Renal cortical epithelial cell (primary cell): Measurements from ENCODE around the gene LEFTY1. TPM values are rescaled to one million over a fixed set of nuclear protein-coding genes. Genes with fewer than 3 reads are reported as not detected.
"Not testable (repeated sequence)": the region's sequence is repeated elsewhere in the genome, so short reads cannot be mapped to it uniquely, and the experiment has no call there.

Experiments used
- DNase-seq: peaks from one replicate; pipeline ENCODE4 v3.0.0-alpha.2; 2011; ENCODE audit warnings: low read depth
- total RNA-seq: library from RNA; depleted of rRNA; stranded (reverse); fragments of >200 nt; gene quantifications from 2 replicates; pipeline ENCODE4 v1.2.3, GENCODE V29; 2014

The LEFTY1 gene, protein sequence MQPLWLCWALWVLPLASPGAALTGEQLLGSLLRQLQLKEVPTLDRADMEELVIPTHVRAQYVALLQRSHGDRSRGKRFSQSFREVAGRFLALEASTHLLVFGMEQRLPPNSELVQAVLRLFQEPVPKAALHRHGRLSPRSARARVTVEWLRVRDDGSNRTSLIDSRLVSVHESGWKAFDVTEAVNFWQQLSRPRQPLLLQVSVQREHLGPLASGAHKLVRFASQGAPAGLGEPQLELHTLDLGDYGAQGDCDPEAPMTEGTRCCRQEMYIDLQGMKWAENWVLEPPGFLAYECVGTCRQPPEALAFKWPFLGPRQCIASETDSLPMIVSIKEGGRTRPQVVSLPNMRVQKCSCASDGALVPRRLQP
- 0.15 TPM in 1 of 2 replicates, not detected in the other for total RNA-seq

DNA sequence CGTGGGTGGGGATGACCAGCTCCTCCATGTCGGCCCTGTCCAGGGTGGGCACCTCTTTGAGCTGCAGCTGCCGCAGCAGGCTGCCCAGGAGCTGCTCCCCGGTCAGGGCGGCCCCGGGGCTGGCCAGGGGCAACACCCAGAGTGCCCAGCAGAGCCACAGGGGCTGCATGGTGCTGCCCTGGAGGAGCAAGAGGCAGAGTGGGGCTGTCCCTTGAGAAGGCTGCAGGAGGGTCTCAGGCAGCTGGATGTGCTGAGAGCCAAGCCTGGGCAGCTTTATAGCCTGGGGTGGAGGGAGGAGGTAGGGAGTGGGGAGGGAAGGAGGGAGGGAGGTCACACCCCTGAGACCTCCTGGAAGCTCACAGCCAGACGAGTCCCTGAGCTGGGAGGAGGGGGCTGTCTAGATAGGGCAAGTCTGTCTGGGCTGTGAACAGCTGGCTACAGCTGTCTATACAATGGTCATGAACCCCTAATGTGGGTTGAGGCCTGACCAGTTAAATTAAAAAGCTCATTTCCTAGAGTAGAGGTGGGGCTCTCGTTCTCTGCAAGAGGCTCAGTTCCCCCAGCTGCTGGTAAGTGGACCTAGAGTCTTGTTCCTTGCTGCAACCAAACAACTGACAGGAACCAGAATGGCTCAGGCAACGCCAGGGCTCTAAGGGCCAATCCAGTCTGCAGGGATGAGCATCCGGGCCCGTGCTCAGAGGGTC is at the start of gene LEFTY1:
Gene LEFTY1, minus strand, starts transcription at position 249 of the 704 bp plus-strand sequence. Its CDS starts 80 bp downstream, at position 169.
- DNase-seq, result no peak

DNA sequence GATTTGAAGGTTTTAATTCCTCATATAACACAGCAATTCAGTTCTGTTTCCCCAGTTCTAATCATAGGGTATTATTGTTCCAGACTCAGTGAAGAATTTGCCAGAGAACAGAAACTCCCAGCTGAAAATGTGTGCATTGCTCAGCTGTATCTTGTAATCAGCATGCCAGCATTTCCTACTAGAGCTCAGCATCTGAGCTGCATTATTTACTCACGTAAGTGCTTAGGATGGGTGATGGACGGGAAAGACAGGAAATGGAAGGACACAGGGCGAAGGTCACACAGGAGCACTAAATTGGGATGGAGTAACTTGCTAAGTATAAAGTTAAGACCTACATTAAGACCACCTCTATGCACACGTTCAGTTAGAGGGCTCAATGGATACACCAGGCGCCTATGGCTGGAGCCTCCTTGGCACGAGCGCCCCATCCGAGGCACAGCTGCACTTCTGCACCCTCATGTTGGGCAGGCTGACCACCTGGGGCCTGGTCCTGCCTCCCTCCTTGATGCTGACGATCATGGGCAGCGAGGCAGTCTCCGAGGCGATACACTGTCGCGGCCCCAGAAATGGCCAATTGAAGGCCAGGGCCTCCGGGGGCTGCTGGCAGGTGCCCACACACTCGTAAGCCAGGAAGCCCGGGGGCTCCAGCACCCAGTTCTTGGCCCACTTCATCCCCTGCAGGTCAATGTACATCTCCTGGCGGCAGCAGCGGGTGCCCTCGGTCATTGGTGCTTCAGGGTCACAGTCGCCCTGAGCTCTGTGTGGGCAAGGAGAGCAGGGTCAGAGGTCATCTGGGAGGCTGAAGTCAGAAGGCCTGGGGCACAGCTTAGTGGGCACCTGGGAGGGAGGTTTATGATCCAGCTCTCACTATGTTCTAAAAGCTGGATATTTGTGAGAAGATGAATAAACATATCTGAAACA is 48.4 kb upstream of the LEFTY1 start:
- no peak for DNase-seq

DNA sequence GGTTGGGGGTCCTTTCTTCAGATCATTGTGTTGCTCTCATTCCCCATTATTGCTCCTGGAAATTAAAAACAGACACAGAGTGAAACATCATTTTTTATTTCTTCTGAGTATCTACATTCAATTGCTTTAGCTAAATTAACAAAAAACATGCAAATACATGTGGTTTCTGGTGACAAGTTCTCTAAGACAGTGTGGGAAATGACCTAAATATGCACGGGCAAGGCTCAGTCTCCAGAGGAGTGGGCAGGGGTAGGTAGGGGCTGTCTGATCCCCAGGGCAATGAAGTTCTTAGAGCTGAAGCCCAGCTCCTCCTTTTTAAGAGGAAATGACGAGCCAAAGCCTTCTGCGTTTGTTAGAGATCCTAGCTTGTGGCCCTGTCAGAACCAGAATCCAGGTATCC is 47.6 kb upstream of the LEFTY1 start:
- DNase-seq, result no peak

DNA sequence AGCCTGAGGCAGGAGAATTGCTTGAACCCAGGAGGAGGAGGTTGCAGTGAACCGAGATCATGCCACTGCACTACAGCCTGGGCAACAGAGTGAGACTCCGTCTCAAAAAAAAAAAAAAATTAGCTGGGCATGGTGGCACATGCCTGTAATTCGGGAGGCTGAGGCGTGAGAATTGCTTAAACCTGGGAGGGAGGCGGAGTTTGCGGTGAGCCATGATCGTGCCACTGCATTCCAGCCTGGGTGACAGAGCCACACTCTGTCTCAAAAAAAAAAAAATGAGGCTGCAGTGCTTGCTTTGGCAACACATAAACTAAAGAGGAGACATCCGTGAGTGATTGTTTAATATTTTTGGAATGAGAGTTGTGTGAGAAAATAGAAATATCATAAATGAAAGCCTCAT is 47.1 kb upstream of the LEFTY1 start:
- DNase-seq, result not testable (repeated sequence)

DNA sequence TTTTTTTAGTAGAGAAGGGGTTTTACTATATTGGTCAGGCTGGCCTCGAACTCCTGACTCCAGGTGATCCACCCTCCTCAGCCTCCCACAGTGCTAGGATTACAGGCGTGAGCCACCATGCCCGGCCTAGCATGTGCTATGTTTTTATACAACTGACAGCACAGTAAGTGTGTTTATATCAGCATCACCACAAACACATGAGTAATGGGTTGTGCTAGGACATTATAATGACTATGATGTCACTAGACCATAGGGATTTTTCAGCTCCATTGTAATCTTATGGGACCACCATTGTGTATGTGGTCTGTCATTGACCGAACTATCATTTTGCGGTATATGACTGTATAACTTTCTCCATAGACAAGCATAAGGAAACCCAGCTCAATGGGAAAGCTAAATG is 45.8 kb upstream of the LEFTY1 start:
- no peak for DNase-seq

DNA sequence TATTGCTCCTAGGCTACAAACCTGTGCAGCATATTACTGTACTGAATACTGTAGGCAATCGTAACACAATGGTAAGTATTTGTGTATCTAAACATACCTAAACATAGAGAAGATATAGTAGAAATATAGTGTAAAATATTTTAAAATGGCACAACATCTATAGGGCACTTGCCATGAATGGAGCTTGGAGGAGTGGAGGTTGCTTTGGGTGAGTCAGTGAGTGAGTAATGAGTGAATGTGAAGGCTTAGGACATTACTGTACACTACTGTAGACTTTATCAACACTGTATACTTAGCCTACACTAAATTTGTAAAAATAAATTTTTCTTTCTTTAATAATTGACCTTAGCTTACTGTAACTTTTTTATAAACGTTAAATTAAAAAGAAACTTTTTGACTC is 44.1 kb upstream of the LEFTY1 start:
- DNase-seq, result peak; percentile 33

DNA sequence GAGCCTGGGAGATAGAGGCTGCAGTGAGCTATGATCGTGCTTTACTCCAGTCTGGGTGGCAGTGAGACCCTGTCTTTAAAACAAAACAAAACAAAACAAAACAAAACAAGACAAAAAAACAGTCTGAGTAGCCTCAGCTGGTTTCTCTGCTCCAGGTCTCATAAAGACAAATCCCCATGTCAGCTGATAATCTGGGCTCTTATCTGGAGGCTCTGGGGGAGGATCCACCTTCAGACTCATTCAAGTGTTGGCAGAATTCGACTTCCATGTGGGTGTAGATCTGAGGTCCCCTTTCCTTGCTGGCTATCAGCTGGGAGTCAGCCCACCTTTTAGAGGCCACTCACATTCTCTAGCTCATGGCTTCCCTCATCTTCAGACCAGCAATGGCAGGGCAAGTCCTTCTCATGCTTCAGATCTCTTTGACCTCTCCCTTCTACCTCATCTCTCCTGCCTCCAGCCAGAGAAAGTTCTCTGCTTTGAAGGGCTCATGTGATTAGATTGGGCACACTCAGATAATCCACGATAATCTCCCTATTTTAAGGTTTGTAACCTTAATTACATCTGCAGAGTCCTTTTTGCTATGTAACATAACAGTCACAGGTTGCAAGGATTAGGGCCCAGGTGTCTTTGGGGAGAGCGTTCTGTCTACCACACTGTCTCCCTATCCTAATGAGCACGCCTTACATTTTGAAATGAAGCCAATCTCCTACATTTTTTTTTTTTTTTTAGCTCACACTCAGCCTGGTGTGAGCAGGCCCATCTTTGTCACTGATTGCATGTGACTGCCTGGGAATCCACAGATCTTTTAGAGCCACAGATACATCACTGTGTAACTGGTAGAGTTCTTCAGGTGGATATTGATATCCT is 42.6 kb upstream of the LEFTY1 start:
- DNase-seq, result no peak

DNA sequence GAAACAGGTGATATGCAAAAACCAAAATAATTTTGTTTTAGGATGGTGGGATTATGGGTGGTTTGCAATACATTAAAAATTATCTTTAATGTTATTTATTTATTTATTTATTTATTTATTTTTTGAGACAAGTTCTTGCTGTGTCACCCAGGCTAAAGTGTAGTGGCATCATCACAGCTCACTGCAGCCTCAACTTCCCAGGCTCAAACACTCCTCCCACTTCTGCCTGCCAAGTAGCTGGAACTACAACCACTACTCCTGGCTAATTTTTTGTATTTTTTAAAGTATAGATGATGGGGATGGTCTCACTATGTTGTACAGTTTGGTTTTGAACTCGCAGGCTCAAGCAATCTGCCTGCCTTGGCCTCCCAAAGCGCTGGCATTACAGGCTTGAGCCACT is 41.6 kb upstream of the LEFTY1 start:
- no peak for DNase-seq

DNA sequence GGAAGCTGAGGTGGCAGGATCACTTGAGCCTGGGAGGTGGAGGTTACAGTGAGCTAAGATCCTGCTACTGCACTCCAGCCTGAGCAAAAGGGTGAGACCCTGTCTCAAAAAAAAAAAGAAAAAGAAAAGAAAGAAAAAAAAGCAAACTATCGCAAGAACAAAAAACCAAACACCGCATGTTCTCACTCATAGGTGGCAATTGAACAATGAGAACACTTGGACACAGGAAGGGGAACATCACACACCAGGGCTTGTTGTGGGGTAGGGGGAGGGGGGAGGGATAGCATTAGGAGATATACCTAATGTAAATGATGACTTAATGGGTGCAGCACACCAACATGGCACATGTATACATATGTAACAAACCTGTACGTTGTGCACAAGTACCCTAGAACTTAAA is 40.5 kb upstream of the LEFTY1 start:
- not testable (repeated sequence) for DNase-seq

DNA sequence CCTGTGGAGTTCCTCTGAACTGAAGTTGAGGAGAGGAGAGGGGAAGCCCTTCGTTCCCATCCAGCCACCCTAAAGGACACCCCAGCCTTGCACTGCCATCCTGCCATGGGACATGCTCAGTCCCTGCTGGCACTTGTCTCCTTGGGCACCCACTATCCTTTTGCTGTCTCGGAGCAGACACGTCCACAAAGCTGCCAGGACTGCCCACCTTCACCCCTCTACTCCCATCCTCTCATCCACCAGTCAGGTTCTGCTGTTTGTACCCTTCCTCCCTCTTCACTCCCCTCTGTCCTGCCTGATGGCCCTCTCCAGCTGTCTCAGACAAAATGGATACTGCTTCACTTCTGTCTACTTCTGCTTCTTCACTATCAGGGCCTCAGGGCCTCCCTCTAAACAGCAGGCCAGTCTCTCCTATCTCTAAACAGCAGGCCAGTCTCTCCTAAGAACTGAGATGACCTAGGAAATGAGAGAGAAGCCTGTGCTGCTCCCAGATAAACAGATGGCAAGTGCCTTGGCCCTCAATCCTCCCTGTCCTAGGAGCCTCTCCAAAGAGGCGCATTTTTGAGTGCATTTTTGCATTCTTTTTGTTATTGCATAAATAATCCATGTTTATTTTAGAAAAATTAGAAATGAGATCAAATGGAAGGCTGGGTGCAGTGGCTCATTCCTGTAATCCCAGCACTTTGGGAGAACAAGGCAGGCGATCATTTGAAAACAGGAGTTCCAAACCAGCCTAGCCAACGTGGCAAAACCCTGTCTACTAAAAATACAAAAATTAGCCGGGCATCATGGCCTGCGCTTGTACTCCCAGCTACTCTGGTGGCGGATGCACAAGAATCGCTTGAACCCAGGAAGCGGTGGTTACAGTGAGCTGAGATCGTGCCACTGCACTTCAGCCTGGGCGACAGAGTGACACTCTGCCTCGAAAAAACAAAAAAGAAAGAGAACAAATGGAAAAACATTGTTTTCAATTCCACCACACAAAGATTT is 39.5 kb upstream of the LEFTY1 start:
- DNase-seq, result no peak

DNA sequence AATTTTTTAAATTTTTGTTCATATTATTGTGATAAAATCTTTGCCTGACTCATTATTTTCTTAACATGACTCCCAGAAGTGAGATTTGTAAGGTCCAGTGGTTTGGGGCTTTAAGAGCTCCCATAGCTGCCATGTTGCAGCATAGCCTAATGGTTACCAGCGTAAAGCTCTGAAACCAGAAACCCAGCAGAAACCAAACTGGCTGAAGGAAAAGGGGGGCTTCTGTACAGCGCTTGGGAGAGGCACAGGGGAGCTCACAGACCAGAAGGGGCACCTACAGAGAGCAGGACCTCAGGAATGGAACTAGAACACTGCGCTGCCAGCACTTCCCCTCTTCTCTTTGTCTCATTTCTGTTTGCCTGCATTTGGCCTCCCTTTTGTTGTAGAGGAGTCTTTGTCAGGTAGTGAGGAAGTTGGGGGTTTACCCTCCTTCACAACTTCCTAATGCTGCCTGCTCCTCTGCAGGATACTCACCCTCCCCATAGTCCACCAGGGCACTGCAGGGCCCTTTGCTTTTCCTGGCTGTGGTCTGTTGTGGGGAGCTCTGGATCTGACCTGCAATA is 37.7 kb upstream of the LEFTY1 start:
- DNase-seq, result no peak

DNA sequence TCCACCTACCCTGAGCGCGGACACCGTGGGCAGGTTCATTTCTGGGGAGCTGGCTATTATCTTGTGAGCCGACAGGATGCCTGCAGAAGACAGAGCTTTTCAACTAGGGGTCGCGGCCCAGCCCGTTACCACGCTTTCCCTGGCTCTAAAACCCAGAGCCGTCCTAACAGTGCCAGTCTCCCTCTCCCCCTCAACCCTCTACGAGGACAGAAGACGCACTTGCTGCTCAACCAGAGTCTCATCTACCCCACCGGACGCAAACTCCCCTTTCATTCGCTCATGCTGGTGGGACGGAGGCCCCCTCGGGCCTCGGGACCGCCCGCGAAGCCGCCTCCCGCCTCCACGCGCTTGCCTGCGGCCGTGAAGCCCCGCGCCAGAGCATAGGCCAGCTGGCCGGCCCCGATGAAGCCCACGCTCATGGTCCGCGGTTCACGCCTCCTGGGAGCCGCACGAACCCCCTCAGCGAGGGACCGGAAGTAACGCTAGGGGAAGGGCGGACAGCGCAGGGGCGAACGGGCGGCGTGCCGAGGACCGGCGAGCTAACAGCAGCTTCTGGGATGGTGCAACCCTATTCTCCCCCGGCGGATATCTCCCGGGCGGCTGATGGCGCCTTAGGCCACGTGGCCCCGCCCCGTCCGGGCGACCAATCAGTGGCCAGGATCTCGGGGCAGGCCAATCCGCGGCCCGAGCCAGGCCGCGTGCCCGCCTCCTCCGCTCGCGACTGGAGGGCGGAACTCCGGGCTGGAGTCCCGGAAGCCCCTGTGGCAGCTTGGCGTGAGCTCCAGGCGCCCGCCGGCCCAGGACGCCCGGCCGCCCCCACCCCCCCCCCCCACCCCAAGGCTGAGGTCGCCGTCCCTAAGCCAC is 35.0 kb upstream of the LEFTY1 start, which contains the start of gene PYCR2:
Gene PYCR2, minus strand, starts transcription at position 559 of the 864 bp plus-strand sequence. Its CDS starts 140 bp downstream, at position 419.
- peak; percentile 84 for DNase-seq

DNA sequence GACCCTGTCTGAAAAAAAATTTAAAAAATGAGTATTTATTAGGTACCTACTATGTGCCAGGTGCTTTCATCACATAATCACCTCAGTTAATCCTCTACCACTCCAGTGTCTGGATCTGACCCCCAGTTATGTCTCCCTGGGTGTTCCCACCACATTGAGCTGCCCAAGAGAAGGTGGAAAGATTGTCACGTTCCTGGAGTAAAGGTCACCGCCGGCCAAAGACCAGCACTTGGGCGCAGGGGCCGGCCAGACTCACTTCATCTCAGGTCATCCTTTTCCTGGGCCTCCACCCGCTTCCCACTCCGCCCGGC is 34.4 kb upstream of the LEFTY1 start:
- DNase-seq, result no peak

DNA sequence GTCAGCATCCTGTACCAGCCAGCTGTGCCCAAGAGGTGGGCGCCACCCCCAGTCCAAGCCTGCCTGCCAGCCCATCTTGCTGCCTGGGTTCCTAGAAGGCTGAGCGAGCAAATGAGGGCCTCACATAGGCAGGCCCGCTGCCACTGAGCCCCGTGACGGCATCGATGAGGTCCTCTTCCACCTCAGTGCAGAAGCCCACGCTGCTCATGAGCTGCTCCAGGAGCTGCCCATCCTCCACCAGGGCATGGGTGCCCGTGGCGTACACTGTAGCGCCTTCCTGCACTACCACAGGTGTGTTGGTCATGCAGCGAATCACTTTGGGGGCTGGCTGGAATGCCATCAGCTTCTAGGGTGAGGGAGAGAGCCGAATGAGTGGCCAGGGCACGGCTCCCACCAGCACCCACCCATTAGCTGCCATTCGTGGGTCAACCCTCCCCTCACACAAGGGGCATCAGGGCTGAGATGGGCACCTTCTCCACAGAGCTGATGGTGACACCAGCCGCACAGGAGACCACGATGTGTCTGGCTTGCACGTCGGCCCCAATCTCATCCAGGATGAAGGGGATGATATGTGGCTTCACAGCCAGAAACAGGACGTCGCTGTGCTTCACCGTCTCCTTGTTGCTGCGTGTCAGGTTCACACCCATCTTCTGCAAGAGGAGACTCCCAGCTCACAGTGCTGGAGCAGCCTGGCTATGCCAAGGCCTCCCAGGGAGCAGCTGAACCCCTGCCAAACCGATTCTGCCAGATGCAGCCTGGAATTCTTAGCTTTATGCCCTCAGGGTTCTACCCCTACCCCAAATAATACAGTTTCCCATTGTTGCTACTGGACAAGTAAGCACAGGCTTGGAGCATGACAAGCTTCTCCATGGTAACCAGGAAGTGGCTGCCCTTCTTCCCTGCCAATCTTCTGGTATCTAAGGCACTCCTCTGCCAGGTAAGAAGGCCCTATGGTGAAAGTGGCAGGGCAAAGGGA is 33.1 kb upstream of the LEFTY1 start:
- peak; percentile 54 for DNase-seq

DNA sequence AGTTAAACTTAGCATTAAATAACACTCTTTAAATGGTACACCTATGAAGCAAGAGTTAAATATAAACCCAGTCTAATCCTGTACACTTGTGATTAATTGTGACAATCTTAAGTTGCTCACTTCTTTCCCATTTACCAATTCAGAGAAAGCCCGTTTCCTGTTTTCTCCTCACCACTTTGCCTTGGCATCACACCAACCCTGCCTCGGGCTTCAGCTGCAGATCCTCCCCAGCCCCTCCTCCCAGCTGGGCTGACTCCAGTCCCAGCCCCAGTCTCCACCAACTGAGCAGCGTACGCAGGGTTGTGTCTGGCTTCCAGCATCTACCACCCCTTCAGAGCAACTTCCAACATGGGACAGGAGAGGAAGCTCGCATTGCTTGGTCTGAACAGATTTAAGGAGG is 31.0 kb upstream of the LEFTY1 start:
- peak; percentile 98 for DNase-seq

DNA sequence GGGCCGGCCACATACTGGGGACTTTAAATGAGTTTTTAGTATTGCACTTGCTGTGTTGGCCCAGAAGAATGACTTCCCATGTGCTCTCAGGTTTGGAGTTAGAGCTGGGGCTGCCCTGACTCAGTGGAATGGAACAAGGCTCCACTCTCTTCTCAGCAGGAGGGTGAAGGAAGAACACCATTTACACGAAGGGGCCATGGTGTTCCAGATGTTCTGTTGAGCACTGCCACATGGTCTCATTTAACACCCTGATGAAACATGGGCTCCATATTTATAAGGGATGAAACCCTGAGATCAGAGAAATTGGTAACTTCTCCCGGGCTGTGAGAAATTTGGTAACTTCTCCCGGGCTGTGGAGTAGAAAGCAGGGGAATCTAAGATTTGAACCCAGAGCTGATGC is 29.3 kb upstream of the LEFTY1 start:
- DNase-seq, result no peak

DNA sequence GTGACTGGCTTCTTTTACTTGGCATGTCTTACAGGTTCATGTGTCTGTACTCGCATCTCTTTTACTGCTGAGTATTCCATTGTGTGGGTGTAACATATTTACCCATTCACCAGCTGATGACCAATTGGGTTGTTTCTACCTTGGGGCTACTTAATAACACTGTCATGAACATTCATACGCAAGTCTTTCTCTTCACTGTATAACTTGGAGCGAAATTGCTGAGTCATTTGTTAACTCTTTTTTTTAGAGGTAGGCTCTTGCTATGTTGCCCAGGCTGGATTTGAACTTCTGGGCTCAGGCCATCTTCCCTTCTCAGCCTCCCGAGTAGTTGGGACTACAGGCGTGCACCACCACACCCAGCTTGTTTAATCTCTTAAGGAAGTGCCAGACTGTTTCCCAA is 28.6 kb upstream of the LEFTY1 start:
- DNase-seq, result peak; percentile 73
